HG03521 (cell line): ENCODE results near the gene GRPEL1.
"Not testable (repeated sequence)": the region's sequence is repeated elsewhere in the genome, so short reads cannot be mapped to it uniquely, and the experiment has no call there.

Source experiments
- ATAC-seq: cut with Tn5 transposase; IDR thresholded peaks from one replicate; pipeline ENCODE4 v1.9.1; 2021; ENCODE audit warnings: mild to moderate bottlenecking, moderate library complexity; ENCODE audit not compliant: unreplicated experiment

The GRPEL1 gene

GRCh38 chr4:7067452-7068278, at the start of gene GRPEL1:
GRPEL1 (minus strand) TSS chr4:7068064; CDS start chr4:7068032, 32 bp downstream.
- ATAC-seq: peak; percentile 85

GRCh38 chr4:7116705-7117104, 48.8 kb upstream of the GRPEL1 start:
- no peak for ATAC-seq

- ATAC-seq: no peak
These were observed 47.9 kb upstream of the GRPEL1 start for GRCh38 chr4:7115557-7116340.

- no peak for ATAC-seq
These were observed 44.8 kb upstream of the GRPEL1 start for GRCh38 chr4:7112656-7113055.

GRCh38 chr4:7111441-7111840, 43.6 kb upstream of the GRPEL1 start:
- no peak for ATAC-seq

GRCh38 chr4:7110546-7110945, 42.7 kb upstream of the GRPEL1 start:
- no peak for ATAC-seq

GRCh38 chr4:7109169-7109568, 41.3 kb upstream of the GRPEL1 start:
- ATAC-seq: no peak

GRCh38 chr4:7108660-7109059, 40.8 kb upstream of the GRPEL1 start:
- no peak for ATAC-seq

GRCh38 chr4:7108046-7108625, 40.3 kb upstream of the GRPEL1 start:
- ATAC-seq: no peak

GRCh38 chr4:7107166-7107905, 39.5 kb upstream of the GRPEL1 start:
- ATAC-seq: no peak

- no peak for ATAC-seq
These were observed 37.4 kb upstream of the GRPEL1 start for GRCh38 chr4:7105276-7105675.

GRCh38 chr4:7104366-7105031, 36.6 kb upstream of the GRPEL1 start:
- no peak for ATAC-seq

- ATAC-seq: no peak
These were observed 35.9 kb upstream of the GRPEL1 start for GRCh38 chr4:7103607-7104365.

- ATAC-seq: peak; percentile 81
These were observed 35.3 kb upstream of the GRPEL1 start for GRCh38 chr4:7103031-7103606.

- not testable (repeated sequence) for ATAC-seq
These were observed 34.6 kb upstream of the GRPEL1 start for GRCh38 chr4:7102516-7102909.

GRCh38 chr4:7101692-7102515, 34.0 kb upstream of the GRPEL1 start:
- no peak for ATAC-seq

GRCh38 chr4:7096236-7096635, 28.4 kb upstream of the GRPEL1 start:
- no peak for ATAC-seq

- ATAC-seq: no peak
These were observed 27.8 kb upstream of the GRPEL1 start for GRCh38 chr4:7095611-7096155.
